ENCODE data around the gene SNCB.

SNCB gene

DNA sequence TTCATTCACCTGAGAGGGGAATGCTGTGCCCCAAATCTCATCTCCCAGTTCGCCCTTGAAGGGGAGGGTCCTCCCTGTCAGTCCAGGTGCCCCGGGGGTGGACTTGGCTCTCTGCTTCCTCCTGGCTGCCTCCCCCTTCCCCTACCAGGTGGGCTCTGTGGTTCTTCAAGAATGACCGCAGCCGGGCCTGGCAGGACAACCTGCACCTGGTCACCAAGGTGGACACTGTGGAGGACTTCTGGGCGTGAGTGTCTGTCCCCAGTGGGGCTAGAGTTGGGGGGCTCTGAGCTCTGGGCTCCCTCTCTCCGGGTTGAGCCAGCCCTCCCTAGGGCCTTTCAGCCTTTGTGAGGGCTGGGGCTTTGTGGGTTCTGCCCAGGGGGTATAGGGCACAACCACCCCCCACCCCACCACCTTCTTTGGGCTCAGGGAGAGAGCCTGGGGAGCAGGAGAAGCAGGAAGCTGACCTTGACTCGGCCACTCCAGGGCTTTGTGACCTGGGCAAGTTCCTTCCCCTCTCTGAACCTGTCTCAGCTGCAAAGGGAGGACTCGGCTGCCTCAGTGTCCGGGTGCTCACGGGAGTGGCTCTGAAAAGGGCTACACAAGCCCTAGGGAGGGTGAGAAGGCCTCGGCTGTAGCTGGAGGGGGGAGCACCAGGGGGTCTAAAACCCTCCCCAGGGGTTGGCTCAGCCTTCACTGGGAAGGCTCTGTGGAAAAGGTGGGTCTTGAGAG lies 13.3 kb upstream of the SNCB start:
- no peak for DNase-seq

- DNase-seq = no peak
Measured at GRCh38 chr5:176642675-176643490, 12.5 kb upstream of the SNCB start.

- DNase-seq = no peak
Measured at GRCh38 chr5:176640616-176641015, 10.3 kb upstream of the SNCB start.

DNA sequence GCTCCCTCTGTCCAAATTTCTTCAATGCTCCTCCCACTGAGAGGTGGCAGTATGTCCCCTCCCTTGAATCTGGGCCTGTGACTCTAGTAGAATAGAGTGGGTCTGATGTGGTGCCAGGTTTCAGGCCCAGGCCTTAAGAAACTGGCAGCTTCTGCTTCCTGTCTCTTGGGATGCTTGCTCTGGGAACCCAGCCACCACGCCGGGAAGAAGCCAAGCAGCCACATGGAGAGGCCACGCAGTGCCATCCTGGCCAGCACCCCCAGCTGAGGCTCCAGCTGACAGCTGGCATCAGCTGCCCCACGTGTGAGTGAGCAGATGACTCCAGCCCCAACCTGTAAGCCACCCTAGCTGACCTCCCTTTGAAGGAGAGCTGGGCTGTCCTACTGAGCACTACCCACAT lies 9.6 kb upstream of the SNCB start:
- no peak for DNase-seq

DNA sequence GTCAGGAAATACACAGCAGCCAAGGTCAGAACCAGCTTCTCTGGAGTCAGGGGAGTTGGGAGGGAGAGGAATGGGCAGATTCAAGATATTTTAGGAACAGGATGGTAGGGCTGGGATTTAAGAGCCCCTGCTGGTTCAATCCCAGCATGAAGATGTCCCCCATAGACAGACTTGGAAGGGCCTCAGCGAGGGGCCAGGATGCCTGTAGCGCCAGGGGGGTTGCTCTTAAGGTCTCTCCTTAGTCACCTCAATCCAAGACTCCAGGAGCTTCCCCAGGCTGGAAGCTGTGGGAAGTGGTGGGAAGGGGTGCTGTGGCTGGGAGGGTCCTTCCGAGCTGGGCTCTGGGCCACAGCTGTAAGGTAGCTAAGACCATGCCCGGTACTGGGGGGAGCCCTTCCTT lies 8.9 kb upstream of the SNCB start:
- no peak for DNase-seq

DNA sequence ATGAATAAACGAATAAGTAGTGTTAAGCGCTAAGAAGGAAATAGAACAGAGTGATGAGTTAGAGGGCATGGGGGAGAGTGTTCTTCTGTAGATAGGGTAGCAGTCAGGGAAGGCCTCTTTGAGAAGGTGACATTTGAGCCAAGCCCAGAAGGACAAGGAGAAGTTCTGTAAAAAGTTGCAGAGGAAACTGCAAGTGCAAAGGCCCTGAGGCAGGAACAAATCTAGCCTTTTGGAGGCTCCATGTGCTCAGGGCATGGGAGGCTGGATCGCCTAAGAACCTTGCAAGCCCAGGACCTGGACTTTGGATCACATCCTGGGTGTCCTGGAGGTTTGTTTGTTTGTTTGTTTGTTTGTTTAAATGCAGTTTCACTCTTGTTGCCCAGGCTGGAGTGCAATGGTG lies 8.1 kb upstream of the SNCB start:
- no peak for DNase-seq

DNA sequence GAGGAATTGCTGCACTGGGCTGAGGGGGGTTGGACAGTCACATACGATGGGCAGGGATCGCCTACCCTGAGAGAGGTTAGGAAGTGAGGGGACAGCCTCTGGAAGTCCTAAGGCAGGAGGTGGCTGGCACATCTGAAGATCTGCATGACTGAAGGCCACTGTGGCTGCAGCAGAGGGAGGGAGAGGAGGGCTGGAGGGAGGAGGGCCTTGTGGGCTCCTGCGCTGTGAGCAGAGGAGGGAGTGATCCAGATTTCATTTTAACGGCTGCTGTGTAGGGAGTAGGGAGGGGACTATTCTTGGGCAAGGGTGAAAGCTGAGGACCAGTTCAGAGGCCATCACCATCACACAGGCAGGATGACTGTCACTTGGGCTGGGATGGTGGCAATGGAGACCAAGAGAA lies 7.2 kb upstream of the SNCB start:
- no peak for DNase-seq

DNA sequence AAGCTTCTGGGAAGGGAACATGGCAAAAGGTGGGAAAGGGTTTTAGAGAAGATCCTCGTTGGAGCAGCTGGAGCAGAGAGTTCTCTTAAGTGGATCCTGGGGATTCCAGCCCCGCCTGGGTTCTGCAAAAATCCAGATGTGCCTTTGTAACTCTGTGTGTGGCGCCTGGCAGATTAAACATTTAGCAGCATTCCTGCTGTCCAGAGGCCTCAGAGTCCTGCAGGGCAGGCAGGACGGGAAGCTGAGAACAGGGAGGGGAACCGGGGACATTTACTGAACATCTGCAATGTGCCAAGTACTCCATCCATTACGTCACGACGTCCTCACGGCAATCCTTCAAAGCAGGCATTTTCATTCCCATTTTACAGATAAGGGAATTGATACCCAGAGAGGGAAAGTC lies 6.1 kb upstream of the SNCB start:
- DNase-seq = no peak

- no peak for DNase-seq
Measured at GRCh38 chr5:176633598-176633997, 3.3 kb upstream of the SNCB start.

DNA sequence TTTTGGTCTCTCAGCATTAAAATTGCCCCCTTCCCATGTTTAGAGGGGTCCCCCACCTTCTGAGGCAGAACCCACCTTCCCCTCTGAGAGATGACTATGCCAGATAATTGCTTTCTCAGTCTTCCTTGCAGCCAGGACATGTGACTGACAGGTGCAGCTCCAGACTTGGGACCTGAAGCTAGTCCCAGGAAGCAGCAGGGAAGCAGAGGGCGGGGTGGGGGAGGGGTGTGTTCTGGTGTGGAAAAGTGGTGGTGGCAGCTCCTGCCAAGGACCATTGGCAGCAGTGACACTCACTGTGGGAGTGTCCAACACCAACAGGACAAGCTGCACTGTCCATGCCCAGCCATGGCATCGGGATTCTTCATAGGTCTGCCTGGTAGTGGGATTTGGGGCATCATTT lies 2.4 kb upstream of the SNCB start:
- DNase-seq = no peak

DNA sequence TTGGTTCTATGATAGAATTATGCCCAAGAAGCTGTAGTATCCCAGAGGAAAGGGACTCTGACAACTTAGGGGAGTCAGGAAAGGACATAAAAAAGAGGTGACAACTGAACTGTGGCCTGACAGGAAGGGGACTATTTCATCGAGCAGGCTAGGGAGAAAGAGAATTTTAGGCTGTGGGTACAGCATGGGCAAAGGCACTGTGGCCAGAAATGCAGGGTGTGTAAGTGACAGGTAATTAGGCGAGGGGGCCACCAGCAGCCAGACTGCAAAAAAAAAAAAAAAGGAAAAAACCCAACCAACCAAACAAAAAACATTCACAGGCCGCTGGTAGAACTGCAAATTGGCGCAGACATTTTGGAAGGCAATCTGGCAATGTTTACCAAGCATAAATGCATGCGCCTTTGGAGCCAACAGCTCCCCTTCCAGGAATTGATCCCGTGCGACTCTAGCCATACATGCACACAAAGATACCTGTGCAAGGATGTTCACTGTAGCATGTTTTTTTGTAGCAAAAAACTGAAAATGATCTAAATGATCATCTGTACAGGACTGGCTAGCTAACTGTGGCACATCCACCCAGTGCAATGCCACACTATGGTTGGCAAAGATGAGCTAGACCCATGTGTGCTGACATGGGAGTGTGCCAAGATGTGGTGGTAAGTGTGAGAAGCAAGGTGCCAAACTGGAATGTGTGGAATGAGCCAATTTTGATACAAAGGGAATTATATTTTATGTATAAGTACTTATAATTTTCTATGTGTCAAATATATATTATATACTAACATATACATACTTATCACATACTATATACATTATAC lies 1.3 kb upstream of the SNCB start:
- DNase-seq = no peak

DNA sequence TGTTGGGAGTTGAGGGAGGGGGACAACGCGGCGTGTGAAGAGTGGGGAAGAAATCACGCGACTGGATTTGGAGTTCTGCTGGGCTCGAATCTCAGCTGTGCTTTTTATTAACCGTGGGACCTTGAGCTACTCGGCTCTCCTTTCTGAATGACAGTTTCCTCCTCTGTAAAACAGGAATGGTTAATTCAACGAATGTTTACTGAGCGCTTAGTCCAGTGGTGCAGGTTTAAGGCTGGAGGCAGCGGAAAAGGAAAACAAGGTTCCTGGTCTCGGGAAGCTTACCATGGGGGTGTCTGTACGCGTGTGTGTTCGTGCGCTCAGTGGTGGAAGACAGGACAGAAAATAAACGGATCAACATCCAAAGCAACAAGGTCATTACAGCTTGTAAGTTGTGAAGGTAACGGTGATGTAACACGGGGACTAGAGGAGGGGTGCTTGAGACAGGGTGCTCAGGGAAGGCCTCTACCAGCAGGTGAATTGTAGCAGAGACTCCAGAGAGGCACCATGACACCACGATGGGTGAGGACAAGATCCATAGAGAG lies 418 bp upstream of the SNCB start:
- no peak for DNase-seq

DNA sequence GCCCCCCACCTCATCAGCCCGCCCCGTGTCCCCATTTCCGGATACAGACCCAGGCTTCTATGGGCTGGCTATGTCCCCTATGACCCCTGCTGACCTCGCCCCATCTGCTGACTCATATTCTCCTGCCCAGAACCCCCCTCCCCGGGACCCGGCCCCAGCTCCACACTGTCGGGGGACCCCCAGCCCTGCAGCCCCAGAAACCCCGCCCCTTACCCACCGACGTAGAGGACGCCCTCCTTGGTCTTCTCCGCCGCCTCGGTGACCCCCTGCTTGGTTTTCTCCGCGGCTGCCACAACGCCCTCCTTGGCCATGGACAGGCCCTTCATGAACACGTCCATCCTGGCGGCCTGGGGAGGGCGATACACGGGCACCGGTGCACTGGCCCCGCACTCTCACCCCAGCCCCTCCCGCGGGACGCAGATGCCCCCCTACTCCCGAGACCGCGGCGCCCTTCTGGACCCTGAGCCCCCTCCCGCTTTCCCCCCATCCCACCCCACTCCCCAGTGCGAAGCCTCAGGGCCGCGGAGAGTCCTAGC lies 949 bp downstream of the SNCB start:
- no peak for DNase-seq

DNA sequence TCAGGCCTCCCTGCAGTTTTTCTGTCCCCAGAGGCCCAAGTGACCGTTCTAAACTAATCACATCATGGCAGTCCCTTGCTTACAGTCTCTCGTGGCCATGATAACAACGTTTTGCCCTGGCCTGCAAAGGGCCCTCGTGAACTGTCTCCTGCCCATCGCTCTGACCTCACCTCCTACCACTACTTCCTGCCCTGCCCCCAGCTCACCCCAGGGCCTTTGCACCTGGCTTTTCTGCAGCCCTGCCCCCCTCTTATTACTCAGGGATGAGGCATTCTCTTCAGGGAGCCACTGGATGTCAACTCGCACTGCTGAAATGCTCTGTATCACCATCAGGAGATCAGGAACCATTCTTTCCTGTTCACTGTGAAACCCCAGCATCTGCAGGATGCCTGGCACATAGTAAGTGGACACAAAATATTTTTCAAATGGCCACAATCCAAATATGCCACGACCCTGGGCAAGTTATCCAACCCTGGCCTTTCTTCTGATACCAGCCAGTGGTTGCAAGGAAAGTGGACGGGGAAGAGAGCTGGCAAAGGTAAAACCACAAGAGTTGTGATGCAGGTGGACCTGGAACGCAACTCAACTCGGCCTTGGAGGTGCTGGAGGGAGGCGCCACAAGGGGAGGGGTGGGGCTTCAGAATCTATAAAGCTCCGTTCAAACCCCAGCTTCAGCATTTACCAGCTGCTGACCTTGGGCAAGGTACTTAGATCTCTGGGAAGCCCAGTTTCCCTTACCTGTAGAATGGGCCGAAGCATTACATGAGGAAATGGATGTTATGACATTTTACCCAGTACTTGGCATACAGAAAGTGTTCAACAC lies 1.7 kb downstream of the SNCB start:
- no peak for DNase-seq

GRCh38 chr5:176627582-176627981 lies 2.8 kb downstream of the SNCB start:
- DNase-seq = no peak

GRCh38 chr5:176626876-176627236 lies 3.5 kb downstream of the SNCB start:
- DNase-seq = no peak

GRCh38 chr5:176625966-176626875 lies 4.1 kb downstream of the SNCB start:
- DNase-seq = no peak

- DNase-seq = no peak
Measured at GRCh38 chr5:176625512-176625911, 4.8 kb downstream of the SNCB start.

- DNase-seq = no peak
Measured at GRCh38 chr5:176624938-176625337, 5.4 kb downstream of the SNCB start.

DNA sequence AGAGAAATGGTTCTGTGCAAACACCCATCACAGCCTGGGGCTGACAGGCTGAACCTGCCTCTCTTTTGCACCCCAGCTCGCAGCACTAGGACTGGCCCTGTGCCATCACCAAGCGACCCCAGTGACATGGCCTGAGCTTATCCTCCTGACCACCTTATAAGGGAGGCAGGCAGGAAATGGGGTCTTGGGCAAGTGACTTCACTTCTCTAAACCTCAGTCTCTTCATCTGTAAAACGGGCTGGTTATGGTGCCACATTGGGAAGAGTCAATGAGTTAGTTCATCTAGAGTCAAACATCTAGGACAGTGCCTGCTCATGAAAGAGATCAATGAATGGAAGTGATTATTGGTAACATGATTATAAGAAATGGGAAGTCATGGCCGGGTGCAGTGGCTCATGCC lies 6.2 kb downstream of the SNCB start:
- no peak for DNase-seq

DNA sequence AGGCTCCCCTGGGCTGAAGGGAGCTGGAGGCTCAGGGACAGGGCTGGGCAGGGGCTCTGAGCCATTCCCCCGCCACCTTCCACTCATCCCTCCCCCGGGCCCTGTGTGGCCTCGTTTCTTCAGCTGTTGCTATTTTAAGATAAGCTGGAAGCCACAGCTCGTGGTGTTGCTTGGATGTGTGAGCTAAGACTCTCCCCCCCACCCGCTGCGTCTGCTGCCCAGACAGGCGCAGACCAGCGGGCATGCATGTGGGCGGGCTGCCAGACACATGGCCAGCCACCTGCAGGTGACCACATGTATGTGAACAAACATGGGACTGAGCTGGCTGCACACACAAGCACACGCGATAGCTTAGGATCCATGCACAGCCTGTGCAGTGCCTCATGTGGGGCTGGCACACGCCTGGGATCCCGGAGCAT lies 8.7 kb downstream of the SNCB start:
- no peak for DNase-seq
